ENCODE data around the gene KIF20A.
"Not testable (repeated sequence)": the region's sequence is repeated elsewhere in the genome, so short reads cannot be mapped to it uniquely, and the experiment has no call there.

KIF20A gene

DNA sequence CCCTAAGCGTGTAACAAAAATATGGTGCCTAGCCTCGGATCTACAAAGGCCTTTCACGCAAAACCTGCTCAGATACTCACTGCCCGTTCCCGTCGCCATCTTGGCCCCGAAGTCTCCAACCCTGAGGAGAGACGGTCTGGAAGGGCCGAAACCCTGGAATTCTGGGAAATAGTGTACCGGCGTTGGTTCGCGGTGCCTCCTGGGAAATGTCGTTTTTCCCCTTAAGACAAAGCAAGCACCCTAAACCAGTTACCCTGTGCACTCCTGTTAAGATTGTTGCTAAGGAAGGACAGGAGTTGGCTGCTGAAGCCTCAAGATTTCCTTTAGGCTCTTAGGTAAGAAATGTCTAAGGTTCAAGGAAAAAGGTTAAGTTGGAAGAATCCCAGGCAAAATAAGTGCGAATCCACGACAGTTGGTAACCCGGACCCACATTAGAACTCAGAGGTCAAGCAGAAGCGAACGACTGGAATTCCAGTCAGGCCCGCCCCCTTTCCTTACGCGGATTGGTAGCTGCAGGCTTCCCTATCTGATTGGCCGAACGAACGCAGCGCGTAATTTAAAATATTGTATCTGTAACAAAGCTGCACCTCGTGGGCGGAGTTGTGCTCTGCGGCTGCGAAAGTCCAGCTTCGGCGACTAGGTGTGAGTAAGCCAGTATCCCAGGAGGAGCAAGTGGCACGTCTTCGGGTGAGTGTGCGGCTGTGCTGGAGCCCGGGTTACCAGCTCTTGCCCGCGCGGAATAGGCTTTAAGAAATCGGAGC is at the start of gene KIF20A, which contains the start of gene BRD8:
Gene KIF20A (plus strand): TSS at position 597 of the 761 bp plus-strand sequence. CDS start 569 bp downstream, outside the sequence.
Gene BRD8 (minus strand): TSS at position 115 of the 761 bp plus-strand sequence. CDS start 16 bp downstream, at position 99.
- Mint-ChIP-seq H3K27ac (no peak within 1 kb of the TSS), H3K4me3 (no peak within 1 kb of the TSS), H3K4me1 (ENCODE audit: low read depth) (peaks cover 10% of the 10 kb centered on the region), H3K27me3 (no peaks in the 10 kb centered on the region), H3K36me3 (no peaks in the 10 kb centered on the region), H3K9me3 (ENCODE audit: low read depth) (no peaks in the 10 kb centered on the region)

GRCh38 chr5:138129347-138129746 is 49.6 kb upstream of the KIF20A start:
- H3K4me3 Mint-ChIP-seq: no peak overlapping the region
- no peaks in the 10 kb centered on the region for H3K4me1 Mint-ChIP-seq (ENCODE audit: low read depth)
- peaks cover 7% of the 10 kb centered on the region for H3K27me3 Mint-ChIP-seq
- no peak overlapping the region for H3K27ac Mint-ChIP-seq
- no peaks in the 10 kb centered on the region for H3K36me3 Mint-ChIP-seq
- H3K9me3 Mint-ChIP-seq (ENCODE audit: low read depth): no peaks in the 10 kb centered on the region

DNA sequence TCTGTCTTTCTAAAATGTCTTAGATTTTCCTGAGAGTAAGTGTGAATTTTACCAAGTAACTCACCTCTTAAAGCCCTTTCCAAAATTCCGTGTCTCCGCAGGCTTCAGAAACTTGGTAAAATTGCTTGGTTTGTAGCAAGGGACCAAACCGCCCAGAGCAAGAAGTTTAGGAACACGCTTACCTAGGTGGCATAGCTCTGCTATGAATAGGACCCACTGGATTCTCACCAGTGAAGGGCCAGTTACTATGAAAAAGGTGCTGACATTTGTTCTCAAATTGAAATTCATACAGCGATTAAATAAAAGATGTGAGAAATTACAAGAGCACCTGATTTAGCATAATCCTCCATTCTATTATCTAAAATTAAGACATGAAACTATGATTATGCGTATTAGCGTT is 46.4 kb upstream of the KIF20A start:
- H3K4me3 Mint-ChIP-seq: no peak overlapping the region
- H3K27ac Mint-ChIP-seq: no peak overlapping the region
- H3K36me3 Mint-ChIP-seq: no peaks in the 10 kb centered on the region
- peaks cover 14% of the 10 kb centered on the region for H3K27me3 Mint-ChIP-seq
- no peaks in the 10 kb centered on the region for H3K9me3 Mint-ChIP-seq (ENCODE audit: low read depth)
- no peaks in the 10 kb centered on the region for H3K4me1 Mint-ChIP-seq (ENCODE audit: low read depth)

DNA sequence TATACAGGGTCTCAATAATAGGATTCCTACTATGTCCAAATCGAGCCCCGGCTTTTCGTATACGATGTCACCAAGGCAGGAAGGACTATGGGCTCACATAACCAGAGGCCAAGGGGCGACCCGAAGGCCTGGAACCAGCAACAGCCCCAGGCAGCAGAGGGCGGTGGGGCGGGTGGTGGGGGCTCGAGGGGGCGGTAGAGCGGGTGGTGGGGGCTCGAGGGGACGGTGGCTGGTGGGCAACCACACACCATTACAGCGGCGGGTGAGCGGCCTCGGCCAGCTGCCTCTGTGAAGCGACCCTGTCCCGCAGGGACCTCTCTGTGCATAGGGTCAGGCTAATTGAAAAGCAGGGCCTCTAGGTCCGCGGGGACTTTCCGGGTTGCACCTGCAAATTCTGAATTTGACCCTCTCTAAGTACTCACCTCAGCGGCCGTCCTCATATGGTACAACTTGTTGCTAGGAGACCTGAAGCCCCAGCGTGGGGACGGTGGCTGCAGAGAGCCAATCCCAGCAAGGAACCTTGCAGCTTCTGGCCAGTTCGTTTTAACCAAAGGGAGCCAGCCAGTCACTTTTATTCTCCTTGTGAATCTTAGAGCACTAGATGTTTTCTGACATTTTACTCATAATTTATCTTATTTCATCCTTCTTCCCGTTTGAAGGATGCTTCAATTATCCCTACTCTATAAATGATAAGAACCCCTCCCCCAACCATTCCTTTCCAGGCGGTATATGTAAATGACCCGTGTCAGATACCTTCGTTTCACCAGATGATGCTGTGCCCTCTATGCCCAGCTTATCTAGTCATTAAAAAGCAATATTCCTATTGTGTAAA is 39.7 kb upstream of the KIF20A start, which contains the start of gene NME5:
Gene NME5 (minus strand): TSS at position 480 of the 832 bp plus-strand sequence. CDS start 648 bp downstream, outside the sequence.
- Mint-ChIP-seq H3K9me3 (ENCODE audit: low read depth) (no peaks in the 10 kb centered on the region), H3K4me1 (ENCODE audit: low read depth) (peaks cover 5% of the 10 kb centered on the region), H3K36me3 (no peaks in the 10 kb centered on the region), H3K4me3 (no peak within 1 kb of the TSS), H3K27me3 (peaks cover 16% of the 10 kb centered on the region), H3K27ac (no peak within 1 kb of the TSS)

GRCh38 chr5:138139781-138140090 is 39.2 kb upstream of the KIF20A start:
- no peak overlapping the region for H3K27ac Mint-ChIP-seq
- H3K27me3 Mint-ChIP-seq: peaks cover 16% of the 10 kb centered on the region
- no peaks in the 10 kb centered on the region for H3K9me3 Mint-ChIP-seq (ENCODE audit: low read depth)
- H3K36me3 Mint-ChIP-seq: no peaks in the 10 kb centered on the region
- H3K4me1 Mint-ChIP-seq (ENCODE audit: low read depth): peaks cover 5% of the 10 kb centered on the region
- no peak overlapping the region for H3K4me3 Mint-ChIP-seq

DNA sequence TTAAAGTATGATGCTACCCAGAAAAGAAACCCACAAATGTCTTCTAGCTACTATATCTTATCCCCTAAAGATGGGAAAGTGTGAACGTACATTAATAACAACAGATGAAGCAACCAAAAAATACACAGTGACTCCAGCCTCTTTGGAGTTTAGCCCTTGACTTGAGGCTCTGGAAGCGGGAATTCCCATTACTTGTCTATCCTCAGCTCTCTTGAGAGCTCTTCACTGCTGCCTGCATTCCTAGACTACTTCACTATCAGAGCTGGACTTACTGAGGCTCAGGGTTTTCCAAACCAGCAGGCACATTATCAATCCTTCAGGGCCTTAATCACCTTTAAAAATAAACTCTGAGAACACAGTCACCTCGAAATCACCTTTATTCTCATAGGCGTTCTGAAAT is 38.6 kb upstream of the KIF20A start:
- Mint-ChIP-seq H3K9me3 (ENCODE audit: low read depth) (no peaks in the 10 kb centered on the region), H3K27ac (no peak overlapping the region), H3K36me3 (no peaks in the 10 kb centered on the region), H3K4me3 (no peak overlapping the region), H3K27me3 (peaks cover 16% of the 10 kb centered on the region), H3K4me1 (ENCODE audit: low read depth) (peaks cover 5% of the 10 kb centered on the region)

DNA sequence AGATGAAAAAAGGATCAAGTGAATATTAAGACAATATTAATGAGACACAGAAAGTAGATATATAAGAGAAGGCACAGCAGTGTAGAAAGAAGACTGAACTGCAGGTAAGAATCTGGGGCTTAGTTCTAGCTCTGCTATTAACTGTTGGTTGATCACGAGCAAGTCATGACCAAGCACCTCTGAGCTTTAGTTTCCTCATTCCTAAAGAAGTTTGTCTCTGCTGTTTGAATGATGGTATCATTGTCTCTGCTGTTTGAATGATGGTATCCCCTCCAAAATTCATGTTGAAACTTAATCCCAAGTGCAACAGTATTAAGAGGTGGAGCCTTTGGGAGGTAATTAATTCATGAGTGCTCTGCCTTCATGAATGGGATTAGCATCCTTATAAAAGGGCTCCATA is 37.2 kb upstream of the KIF20A start:
- no peak overlapping the region for H3K27ac Mint-ChIP-seq
- H3K4me1 Mint-ChIP-seq (ENCODE audit: low read depth): peaks cover 5% of the 10 kb centered on the region
- H3K27me3 Mint-ChIP-seq: peaks cover 8% of the 10 kb centered on the region
- H3K36me3 Mint-ChIP-seq: no peaks in the 10 kb centered on the region
- no peak overlapping the region for H3K4me3 Mint-ChIP-seq
- H3K9me3 Mint-ChIP-seq (ENCODE audit: low read depth): no peaks in the 10 kb centered on the region

DNA sequence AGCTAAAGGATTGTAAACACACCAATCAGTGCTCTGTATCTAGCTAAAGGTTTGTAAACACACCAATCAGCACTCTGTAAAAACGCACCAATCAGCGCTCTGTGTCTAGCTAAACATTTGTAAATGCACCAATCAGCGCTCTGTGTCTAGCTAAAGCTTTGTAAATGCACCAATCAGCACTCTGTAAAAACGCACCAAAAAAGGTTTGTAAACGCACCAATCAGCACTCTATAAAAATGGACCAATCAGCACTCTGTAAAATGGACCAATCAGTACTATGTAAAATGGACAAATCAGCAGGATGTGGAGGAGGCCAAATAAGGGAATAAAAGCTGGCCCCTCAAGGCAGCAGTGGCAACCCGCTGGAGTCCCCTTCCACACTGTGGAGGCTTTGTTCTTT is 35.3 kb upstream of the KIF20A start:
- H3K4me3 Mint-ChIP-seq; H3K4me1 Mint-ChIP-seq (ENCODE audit: low read depth); H3K9me3 Mint-ChIP-seq (ENCODE audit: low read depth); H3K36me3 Mint-ChIP-seq; H3K27me3 Mint-ChIP-seq; H3K27ac Mint-ChIP-seq: not testable (repeated sequence)

GRCh38 chr5:138148811-138149210 is 30.1 kb upstream of the KIF20A start:
- no peaks in the 10 kb centered on the region for H3K4me1 Mint-ChIP-seq (ENCODE audit: low read depth)
- H3K27me3 Mint-ChIP-seq: no peaks in the 10 kb centered on the region
- no peaks in the 10 kb centered on the region for H3K36me3 Mint-ChIP-seq
- H3K4me3 Mint-ChIP-seq: no peak overlapping the region
- no peaks in the 10 kb centered on the region for H3K9me3 Mint-ChIP-seq (ENCODE audit: low read depth)
- H3K27ac Mint-ChIP-seq: no peak overlapping the region

DNA sequence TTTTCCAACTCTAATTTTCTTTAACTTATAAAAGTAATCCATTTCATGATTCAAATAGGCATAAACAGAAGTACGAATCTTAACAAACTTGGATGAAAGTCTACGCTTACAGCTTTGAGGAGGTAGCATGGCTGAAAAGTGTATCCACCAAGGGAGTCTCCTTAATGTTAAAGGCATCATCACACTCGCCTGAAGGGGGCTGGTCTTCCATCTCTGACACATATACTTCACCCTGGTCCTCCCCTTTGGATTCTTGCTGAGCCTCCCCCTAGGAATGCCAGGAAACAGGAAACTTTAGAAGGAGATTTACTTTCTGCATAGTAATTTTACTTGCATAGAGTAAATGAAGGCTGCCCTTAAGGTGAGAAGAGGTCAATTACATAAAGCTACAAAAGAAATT is 29.4 kb upstream of the KIF20A start:
- Mint-ChIP-seq H3K27ac (no peak overlapping the region), H3K36me3 (no peaks in the 10 kb centered on the region), H3K27me3 (no peaks in the 10 kb centered on the region), H3K4me3 (no peak overlapping the region), H3K9me3 (ENCODE audit: low read depth) (no peaks in the 10 kb centered on the region), H3K4me1 (ENCODE audit: low read depth) (no peaks in the 10 kb centered on the region)

DNA sequence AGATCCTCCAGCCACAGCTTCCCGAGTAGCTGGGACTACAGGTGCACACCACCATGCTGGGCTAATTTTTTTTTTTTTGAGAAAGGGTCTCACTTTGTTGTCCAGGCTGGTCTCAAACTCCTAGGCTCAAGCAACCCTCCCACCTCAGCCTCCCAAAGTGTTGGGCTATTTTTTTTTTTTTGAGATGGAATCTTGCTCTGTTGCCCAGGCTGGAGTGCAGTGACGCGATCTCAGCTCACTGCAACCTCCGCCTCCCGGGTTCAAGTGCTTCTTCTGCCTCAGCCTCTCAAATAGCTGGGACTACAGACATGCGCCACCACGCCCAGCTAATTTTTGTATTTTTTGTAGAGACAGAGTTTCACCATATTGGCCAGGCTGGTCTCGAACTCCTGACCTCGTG is 22.9 kb upstream of the KIF20A start:
- not testable (repeated sequence) for H3K4me1 Mint-ChIP-seq (ENCODE audit: low read depth); H3K4me3 Mint-ChIP-seq; H3K27ac Mint-ChIP-seq; H3K9me3 Mint-ChIP-seq (ENCODE audit: low read depth); H3K27me3 Mint-ChIP-seq
- H3K36me3 Mint-ChIP-seq: peaks cover 17% of the 10 kb centered on the region

GRCh38 chr5:138157626-138158025 is 21.3 kb upstream of the KIF20A start:
- Mint-ChIP-seq H3K27ac (no peak overlapping the region), H3K4me3 (no peak overlapping the region), H3K4me1 (ENCODE audit: low read depth) (no peaks in the 10 kb centered on the region), H3K27me3 (no peaks in the 10 kb centered on the region), H3K36me3 (peaks cover 17% of the 10 kb centered on the region), H3K9me3 (ENCODE audit: low read depth) (no peaks in the 10 kb centered on the region)

DNA sequence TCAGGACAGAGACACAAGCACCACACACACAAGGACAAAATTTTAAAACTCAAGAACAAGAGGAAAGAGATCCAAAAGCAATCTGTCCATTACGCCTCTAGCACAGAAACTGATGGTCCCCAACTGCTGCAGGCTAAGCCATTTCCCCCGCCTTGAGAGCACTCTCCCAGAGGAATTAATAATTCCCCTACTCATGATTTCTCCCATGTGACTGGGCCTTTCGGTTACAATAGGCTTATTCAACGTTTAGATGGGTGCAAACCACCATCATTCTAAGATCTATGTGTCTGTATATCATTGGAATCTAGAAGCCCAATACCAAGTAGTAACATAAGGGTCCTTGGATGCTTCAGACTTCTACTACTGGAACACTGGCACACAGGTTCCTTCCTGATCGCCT is 19.2 kb upstream of the KIF20A start:
- no peak overlapping the region for H3K4me3 Mint-ChIP-seq
- no peak overlapping the region for H3K27ac Mint-ChIP-seq
- no peaks in the 10 kb centered on the region for H3K4me1 Mint-ChIP-seq (ENCODE audit: low read depth)
- H3K9me3 Mint-ChIP-seq (ENCODE audit: low read depth): no peaks in the 10 kb centered on the region
- H3K36me3 Mint-ChIP-seq: peaks cover 20% of the 10 kb centered on the region
- no peaks in the 10 kb centered on the region for H3K27me3 Mint-ChIP-seq

GRCh38 chr5:138160706-138161105 is 18.2 kb upstream of the KIF20A start:
- no peak overlapping the region for H3K4me3 Mint-ChIP-seq
- H3K4me1 Mint-ChIP-seq (ENCODE audit: low read depth): no peaks in the 10 kb centered on the region
- H3K9me3 Mint-ChIP-seq (ENCODE audit: low read depth): no peaks in the 10 kb centered on the region
- no peak overlapping the region for H3K27ac Mint-ChIP-seq
- no peaks in the 10 kb centered on the region for H3K27me3 Mint-ChIP-seq
- peaks cover 20% of the 10 kb centered on the region for H3K36me3 Mint-ChIP-seq

GRCh38 chr5:138163721-138164120 is 15.2 kb upstream of the KIF20A start:
- H3K4me1 Mint-ChIP-seq (ENCODE audit: low read depth): no peaks in the 10 kb centered on the region
- peaks cover 16% of the 10 kb centered on the region for H3K36me3 Mint-ChIP-seq
- H3K27me3 Mint-ChIP-seq: no peaks in the 10 kb centered on the region
- no peak overlapping the region for H3K4me3 Mint-ChIP-seq
- H3K9me3 Mint-ChIP-seq (ENCODE audit: low read depth): no peaks in the 10 kb centered on the region
- no peak overlapping the region for H3K27ac Mint-ChIP-seq
